ENCODE data around the gene DDX42.

- TF ChIP-seq CTCF (IDR thresholded peaks at IDR 0.05) = no peak
- TF ChIP-seq EP300 (IDR thresholded peaks at IDR 0.05) = no peak
Observed at GRCh38 chr17:63766754-63767153, 7.2 kb upstream of the DDX42 start.
